Dendritic cell treated with granulocyte-macrophage colony-stimulating factor and Interleukin-4, amounts not matched to agents 40 ng/mL and 50 ng/mL, for 4 days (primary cell): ENCODE results near the gene TPPP.

Experiments used
- H3K27ac Mint-ChIP-seq: one replicate; pipeline ENCODE4 v1.8.0; 2022; ENCODE audit warnings: mild to moderate bottlenecking, mixed read lengths
- H3K27me3 Mint-ChIP-seq: one replicate; pipeline ENCODE4 v1.8.0; 2022; ENCODE audit warnings: mild to moderate bottlenecking, mixed read lengths
- H3K36me3 Mint-ChIP-seq: one replicate; pipeline ENCODE4 v1.8.0; 2022; ENCODE audit warnings: low read depth, mixed read lengths
- H3K4me1 Mint-ChIP-seq: one replicate; pipeline ENCODE4 v1.8.0; 2022; ENCODE audit warnings: low read depth, mixed read lengths
- H3K4me3 Mint-ChIP-seq: one replicate; pipeline ENCODE4 v1.8.0; 2022; ENCODE audit warnings: mild to moderate bottlenecking, moderate library complexity, mixed read lengths
- H3K9me3 Mint-ChIP-seq: one replicate; pipeline ENCODE4 v1.8.0; 2022; ENCODE audit warnings: mixed read lengths
- intact Hi-C: fragments of 100-400 bp; cut with micrococcal nuclease; formaldehyde crosslinking; loops from one replicate; pipeline ENCODE4 v1.15.0; 2022

TPPP gene

DNA sequence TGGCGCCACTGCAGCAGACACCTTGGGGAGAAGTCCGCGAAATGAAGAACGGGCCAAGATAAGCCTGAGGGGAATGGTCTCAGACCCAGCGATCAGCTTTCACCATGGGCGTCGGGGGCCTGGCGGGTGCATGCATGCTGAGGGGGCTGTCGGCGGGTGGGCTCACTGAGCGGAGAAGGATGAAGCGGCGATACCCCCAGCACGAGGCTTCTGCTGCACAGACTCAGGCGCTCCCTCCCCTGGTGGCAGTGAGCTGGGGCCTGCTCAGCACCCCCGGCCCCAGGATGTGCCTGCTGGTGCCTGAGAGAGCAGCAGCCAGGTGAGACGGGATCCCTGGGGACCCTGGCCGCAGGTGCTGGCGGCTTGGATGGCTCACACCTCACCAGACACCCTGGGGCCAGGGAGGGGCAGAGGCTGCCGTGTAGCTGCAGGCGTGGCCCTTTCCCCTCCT is 49.8 kb downstream of the TPPP start:
- Mint-ChIP-seq H3K4me3 (no peak overlapping the region), H3K27me3 (no peaks in the 10 kb centered on the region), H3K9me3 (no peaks in the 10 kb centered on the region), H3K27ac (no peak overlapping the region), H3K36me3 (peaks cover 77% of the 10 kb centered on the region), H3K4me1 (no peaks in the 10 kb centered on the region)
- intact Hi-C loops = no loop called here

DNA sequence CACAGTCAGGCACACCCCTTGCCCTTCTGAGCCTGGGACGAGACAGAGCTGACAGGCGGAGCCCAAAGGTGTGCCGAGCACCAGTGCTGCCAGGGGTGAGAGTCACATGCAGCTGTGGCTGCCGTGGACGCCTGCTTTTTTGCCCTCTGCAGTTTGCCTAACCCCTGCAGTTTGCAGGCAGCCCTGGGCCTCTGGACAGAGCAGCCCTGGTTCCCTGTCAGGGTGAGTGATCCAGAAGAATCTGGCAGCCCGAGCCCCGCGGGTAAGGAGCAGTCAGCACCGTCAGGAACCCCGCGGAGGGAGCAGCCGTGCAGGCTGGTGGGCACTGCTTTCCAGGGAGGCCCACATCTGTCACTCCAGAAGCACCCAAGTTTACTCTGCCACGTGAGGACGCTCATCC is 50.7 kb downstream of the TPPP start:
- Mint-ChIP-seq H3K9me3 (no peaks in the 10 kb centered on the region), H3K4me3 (no peak overlapping the region), H3K27me3 (no peaks in the 10 kb centered on the region), H3K27ac (no peak overlapping the region), H3K36me3 (peaks cover 86% of the 10 kb centered on the region), H3K4me1 (no peaks in the 10 kb centered on the region)
- intact Hi-C loops = no loop called here

GRCh38 chr5:641331-641765 is 51.8 kb downstream of the TPPP start:
- H3K9me3 Mint-ChIP-seq = no peaks in the 10 kb centered on the region
- no peak overlapping the region for H3K27ac Mint-ChIP-seq
- H3K27me3 Mint-ChIP-seq = no peaks in the 10 kb centered on the region
- peaks cover 91% of the 10 kb centered on the region for H3K36me3 Mint-ChIP-seq
- no peak overlapping the region for H3K4me3 Mint-ChIP-seq
- intact Hi-C loops = no loop called here
- H3K4me1 Mint-ChIP-seq = no peaks in the 10 kb centered on the region

GRCh38 chr5:640461-641330 is 52.5 kb downstream of the TPPP start:
- intact Hi-C loops = no loop called here
- Mint-ChIP-seq H3K9me3 (no peaks in the 10 kb centered on the region), H3K27me3 (no peaks in the 10 kb centered on the region), H3K4me3 (no peak overlapping the region), H3K27ac (no peak overlapping the region), H3K36me3 (peaks cover 91% of the 10 kb centered on the region), H3K4me1 (no peaks in the 10 kb centered on the region)

GRCh38 chr5:639584-640213 is 53.5 kb downstream of the TPPP start:
- Mint-ChIP-seq H3K4me1 (no peaks in the 10 kb centered on the region), H3K36me3 (peaks cover 92% of the 10 kb centered on the region), H3K27ac (no peak overlapping the region), H3K9me3 (no peaks in the 10 kb centered on the region), H3K4me3 (no peak overlapping the region), H3K27me3 (no peaks in the 10 kb centered on the region)
- intact Hi-C loops = no loop called here

GRCh38 chr5:639253-639530 is 54.0 kb downstream of the TPPP start:
- H3K27ac Mint-ChIP-seq = no peak overlapping the region
- peaks cover 91% of the 10 kb centered on the region for H3K36me3 Mint-ChIP-seq
- no peaks in the 10 kb centered on the region for H3K4me1 Mint-ChIP-seq
- H3K27me3 Mint-ChIP-seq = no peaks in the 10 kb centered on the region
- intact Hi-C loops = no loop called here
- H3K9me3 Mint-ChIP-seq = no peaks in the 10 kb centered on the region
- no peak overlapping the region for H3K4me3 Mint-ChIP-seq

GRCh38 chr5:638501-639252 is 54.5 kb downstream of the TPPP start:
- H3K36me3 Mint-ChIP-seq = peaks cover 88% of the 10 kb centered on the region
- H3K4me3 Mint-ChIP-seq = no peak overlapping the region
- no peaks in the 10 kb centered on the region for H3K27me3 Mint-ChIP-seq
- intact Hi-C loops = no loop called here
- no peaks in the 10 kb centered on the region for H3K9me3 Mint-ChIP-seq
- H3K4me1 Mint-ChIP-seq = no peaks in the 10 kb centered on the region
- no peak overlapping the region for H3K27ac Mint-ChIP-seq

DNA sequence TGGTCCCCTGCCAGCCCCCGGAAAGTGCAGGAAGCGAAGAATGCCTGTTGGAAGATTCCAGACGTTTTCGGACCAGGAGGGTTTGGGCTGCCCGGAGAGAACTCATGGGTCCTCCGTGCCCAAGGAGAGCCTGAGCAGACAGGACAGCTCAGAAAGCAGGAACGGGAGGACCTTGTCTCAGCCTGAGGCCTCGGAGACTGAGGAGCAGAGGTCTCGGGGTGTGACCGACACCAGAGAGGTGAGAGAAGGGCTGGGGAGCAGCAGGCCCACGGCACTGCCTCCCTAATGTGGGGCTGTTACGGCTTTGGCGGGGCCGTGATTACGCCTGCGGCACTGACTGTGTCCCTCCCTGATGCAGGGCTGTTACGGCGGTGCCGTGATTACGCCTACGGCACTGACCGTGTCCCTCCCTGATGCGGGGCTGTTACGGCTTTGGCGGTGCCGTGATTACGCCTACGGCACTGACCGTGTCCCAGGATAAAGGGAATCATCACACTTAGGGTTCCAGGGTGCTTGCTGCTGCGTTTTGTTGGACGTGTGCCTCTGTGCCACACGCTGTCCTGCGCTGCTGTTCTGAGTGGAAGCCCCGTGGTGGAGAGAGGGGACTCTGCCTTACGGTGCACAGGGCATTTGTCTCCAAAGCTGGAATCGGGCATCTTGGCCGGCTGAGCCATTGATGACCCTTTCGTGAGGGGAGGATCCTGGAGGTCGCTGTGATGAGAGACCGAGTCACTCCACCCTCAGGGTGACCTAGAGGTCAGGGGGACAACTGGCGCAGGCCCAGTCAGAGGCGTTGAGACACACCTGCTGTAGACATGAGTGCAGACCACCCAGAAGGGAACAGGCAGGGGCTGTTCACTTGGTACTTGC is 55.3 kb downstream of the TPPP start:
- Mint-ChIP-seq H3K4me3 (no peak overlapping the region), H3K9me3 (no peaks in the 10 kb centered on the region), H3K27me3 (no peaks in the 10 kb centered on the region), H3K27ac (no peak overlapping the region), H3K4me1 (no peaks in the 10 kb centered on the region), H3K36me3 (peaks cover 80% of the 10 kb centered on the region)
- intact Hi-C loops = no loop called here

- Mint-ChIP-seq H3K36me3 (peaks cover 72% of the 10 kb centered on the region), H3K9me3 (no peaks in the 10 kb centered on the region)
These were observed 56.2 kb downstream of the TPPP start for GRCh38 chr5:636951-637350.

DNA sequence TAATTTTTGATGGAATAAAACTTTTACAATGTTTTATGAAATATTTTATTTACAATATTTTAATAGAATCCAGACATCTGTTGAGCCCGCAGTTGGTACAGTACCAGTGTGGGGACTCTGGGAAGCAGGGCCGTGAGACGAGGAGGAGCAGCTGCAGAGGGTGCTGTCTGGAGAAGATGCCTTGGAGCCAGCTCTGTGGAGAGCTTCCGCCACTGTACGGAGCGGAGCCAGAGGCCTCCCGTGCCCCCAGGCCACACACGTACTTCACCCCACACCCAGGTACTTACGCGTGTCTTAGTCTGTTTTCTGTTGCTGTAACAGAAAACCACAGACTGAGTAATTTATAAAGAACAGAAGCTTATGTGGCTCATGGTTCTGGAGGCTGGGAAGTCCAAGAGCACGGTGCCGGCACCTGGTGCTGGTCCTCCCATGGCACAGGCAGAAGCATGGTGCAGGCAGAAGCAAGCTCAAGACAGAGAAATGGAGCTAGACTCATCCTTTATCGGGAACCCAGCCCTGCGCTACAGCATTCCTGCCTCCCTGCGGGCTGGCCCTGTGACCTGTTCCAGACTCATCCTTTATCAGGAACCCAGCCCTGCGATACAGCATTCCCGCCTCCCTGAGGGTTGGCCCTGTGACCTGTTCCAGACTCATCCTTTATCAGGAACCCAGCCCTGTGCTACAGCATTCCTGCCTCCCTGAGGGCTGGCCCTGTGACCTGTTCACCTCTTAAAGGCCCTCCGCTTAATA is 57.7 kb downstream of the TPPP start:
- Mint-ChIP-seq H3K36me3 (peaks cover 57% of the 10 kb centered on the region), H3K4me1 (no peaks in the 10 kb centered on the region), H3K27me3 (no peaks in the 10 kb centered on the region), H3K27ac (no peak overlapping the region), H3K4me3 (no peak overlapping the region), H3K9me3 (no peaks in the 10 kb centered on the region)
- intact Hi-C loops = no loop called here

More at GRCh38 chr5:636951-637350, 56.2 kb downstream of the TPPP start:
- Mint-ChIP-seq H3K27me3 (no peaks in the 10 kb centered on the region), H3K4me1 (no peaks in the 10 kb centered on the region), H3K4me3 (no peak overlapping the region), H3K27ac (no peak overlapping the region)
- intact Hi-C loops = no loop called here

DNA sequence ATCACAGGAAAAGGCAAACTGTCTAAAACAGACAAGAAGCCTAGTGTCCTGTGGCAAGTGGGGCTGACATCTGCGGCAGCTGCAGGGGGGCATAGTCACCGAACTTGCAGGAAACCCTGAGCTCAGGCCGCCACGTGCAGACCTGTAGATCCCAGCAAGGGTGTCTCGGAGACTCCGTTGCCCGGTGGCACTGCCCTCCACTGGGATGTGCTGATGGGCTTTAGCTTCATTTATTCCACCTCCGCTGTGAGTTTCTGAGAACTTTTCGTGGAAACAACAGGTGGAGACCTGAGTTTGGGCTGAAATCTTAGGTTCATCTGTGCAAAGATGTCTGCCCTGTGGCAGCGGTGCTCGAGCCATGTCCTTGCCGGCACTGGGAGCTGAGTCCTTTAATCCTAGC is 59.0 kb downstream of the TPPP start:
- H3K36me3 Mint-ChIP-seq = peaks cover 44% of the 10 kb centered on the region
- no peaks in the 10 kb centered on the region for H3K9me3 Mint-ChIP-seq

DNA sequence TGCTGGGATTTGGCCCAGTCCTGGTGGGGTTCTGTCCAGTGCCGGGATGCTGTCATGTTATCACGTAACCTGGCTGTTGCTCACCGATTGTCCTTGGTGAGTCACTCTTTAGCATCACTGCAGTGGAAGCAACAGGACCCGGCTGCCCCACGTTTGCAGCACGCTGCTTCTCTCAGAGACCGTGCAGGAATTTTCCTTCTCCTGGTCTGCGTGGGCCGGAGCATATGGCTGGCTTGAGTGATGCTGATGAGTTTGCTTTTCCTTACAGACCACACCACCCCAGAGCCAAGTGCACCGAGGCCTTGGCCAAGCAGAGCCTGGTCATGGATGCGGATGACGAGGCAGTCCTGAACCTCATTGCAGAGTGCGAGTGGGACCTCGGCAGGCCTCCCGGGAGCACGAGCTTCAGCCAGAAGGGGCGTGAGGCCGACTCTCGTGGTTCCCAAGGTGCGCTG is 59.6 kb downstream of the TPPP start:
- Mint-ChIP-seq H3K9me3 (no peaks in the 10 kb centered on the region), H3K4me1 (no peaks in the 10 kb centered on the region), H3K27ac (no peak overlapping the region), H3K27me3 (no peaks in the 10 kb centered on the region), H3K4me3 (no peak overlapping the region), H3K36me3 (peaks cover 37% of the 10 kb centered on the region)
- intact Hi-C loops = no loop called here

More for the DNA sequence above, 59.0 kb downstream of the TPPP start:
- intact Hi-C loops = no loop called here
- Mint-ChIP-seq H3K4me3 (no peak overlapping the region), H3K27me3 (no peaks in the 10 kb centered on the region), H3K4me1 (no peaks in the 10 kb centered on the region), H3K27ac (no peak overlapping the region)
